A549 (cell line): ENCODE measurements around the gene SIGLECL1.

Source experiments
- ELK1 ChIP-seq: fragments of 150-350 bp; IDR thresholded peaks from 2 replicates; pipeline ENCODE4 v1.6.1; 2014; ENCODE audit warnings: low read depth, mild to moderate bottlenecking, low read length
- NPAS2 ChIP-seq: fragments of 250-450 bp; sonication (Bioruptor Pico); IDR thresholded peaks from 2 replicates; pipeline ENCODE4 v1.8.0; 2022; ENCODE audit warnings: mild to moderate bottlenecking, moderate library complexity, borderline replicate concordance
- POLR2AphosphoS2 ChIP-seq: conservative IDR thresholded peaks from 2 replicates; pipeline ENCODE4 v1.6.1; 2012; ENCODE audit warnings: low read length, improper control_type of control experiment, inconsistent platforms
- TF ChIP-seq, protein P1 (sequence below): fragments of >200 bp; sonication (Bioruptor Twin); formaldehyde crosslinking; IDR thresholded peaks from 3 replicates; pipeline ENCODE4 v1.5.1; 2016
- TF ChIP-seq, protein P2 (sequence below): IDR thresholded peaks from 2 replicates; pipeline ENCODE4 v1.6.1; 2012

DNA sequence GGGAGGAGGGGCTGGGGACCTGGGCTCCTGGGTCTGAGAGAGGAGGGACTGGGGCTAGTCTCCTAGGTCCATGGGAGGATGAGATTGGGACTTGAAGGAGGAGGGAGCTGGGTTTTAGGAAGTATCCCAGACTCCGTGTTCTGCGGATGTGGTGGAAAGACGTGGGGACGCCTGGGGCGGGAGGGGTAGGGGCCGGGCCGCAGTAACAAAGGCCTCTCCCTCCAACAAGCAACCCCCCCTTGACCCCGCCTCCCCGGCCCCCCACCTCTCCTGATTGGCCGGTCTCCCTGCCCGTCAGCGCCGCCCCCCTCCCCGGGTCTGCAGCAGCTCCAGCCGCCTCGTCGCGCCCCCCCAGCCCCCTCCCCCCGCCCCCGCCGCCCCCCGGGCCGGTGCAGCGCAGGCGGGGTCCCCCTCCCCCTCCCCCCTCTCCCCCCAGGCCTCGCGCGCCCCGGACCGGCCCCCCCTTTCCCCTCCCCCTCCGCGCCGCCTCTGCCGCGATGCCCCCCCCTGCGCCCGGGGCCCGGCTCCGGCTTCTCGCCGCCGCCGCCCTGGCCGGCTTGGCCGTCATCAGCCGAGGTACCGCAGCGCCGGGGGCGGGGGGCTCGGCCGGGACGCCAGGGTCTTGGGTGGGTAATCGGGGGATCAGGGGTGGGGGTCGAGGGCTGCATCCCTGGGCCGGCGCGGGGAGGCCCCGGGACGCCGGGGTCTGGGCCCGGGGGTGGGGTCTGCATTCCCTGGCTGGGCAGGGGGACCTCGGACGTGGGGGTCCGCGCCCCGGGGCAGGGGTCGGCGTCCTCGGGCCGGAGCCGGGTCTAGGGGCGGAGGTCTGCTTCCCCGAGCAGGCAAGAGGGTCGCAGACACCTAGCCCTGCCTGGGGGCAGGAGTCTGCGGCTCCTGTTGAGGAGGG lies 60.7 kb downstream of the SIGLECL1 start, which contains the start of gene IGLON5:
- TF ChIP-seq, protein P1, sequence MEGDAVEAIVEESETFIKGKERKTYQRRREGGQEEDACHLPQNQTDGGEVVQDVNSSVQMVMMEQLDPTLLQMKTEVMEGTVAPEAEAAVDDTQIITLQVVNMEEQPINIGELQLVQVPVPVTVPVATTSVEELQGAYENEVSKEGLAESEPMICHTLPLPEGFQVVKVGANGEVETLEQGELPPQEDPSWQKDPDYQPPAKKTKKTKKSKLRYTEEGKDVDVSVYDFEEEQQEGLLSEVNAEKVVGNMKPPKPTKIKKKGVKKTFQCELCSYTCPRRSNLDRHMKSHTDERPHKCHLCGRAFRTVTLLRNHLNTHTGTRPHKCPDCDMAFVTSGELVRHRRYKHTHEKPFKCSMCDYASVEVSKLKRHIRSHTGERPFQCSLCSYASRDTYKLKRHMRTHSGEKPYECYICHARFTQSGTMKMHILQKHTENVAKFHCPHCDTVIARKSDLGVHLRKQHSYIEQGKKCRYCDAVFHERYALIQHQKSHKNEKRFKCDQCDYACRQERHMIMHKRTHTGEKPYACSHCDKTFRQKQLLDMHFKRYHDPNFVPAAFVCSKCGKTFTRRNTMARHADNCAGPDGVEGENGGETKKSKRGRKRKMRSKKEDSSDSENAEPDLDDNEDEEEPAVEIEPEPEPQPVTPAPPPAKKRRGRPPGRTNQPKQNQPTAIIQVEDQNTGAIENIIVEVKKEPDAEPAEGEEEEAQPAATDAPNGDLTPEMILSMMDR: no peak
- TF ChIP-seq, protein P2, sequence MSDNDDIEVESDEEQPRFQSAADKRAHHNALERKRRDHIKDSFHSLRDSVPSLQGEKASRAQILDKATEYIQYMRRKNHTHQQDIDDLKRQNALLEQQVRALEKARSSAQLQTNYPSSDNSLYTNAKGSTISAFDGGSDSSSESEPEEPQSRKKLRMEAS: no peak
- TF ChIP-seq ELK1 (no peak), POLR2AphosphoS2 (no peak), NPAS2 (CRISPR knock-in tag) (no peak)
